Loucy (cell line): Measurements from ENCODE around the gene AIG1.

Experiments used
- EZH2phosphoT487 ChIP-seq: fragments of 200-600 bp; IDR thresholded peaks from 2 replicates; pipeline ENCODE4 v1.6.1; 2018; ENCODE audit warnings: antibody characterized with exemption, mild to moderate bottlenecking, moderate library complexity, borderline replicate concordance
- TF ChIP-seq, protein P1 (sequence below): fragments of 200-600 bp; sonication (generic); conservative IDR thresholded peaks from 2 replicates; pipeline ENCODE4 v1.5.1; 2014; ENCODE audit warnings: mild to moderate bottlenecking, antibody characterized with exemption, low read length

DNA sequence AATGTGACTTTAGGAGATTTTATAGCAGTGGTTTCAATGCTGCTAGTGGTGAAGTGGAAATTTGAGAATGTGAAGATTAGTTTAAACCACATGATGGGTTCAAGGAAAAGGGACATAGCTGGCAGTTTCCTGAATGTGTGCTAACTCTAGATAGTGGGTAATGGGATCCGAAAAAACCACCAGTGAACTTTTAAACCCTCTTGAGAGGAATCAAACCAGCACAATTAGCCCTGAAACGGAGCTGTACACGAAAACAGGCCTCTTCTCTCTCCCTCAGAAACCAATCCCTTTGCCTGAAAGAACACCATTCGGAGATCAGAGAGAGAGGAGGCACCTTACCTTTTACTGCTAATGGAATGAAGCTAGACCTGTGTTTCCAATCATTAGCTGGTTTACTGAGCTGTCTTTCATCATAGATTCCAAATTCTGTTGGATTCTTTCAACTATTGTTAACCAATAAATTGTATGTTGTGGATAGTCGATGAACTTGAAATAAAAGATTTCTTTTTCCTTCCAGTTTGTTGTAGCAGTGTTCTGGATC, 103.9 kb downstream of the AIG1 start:
- TF ChIP-seq, protein P1, sequence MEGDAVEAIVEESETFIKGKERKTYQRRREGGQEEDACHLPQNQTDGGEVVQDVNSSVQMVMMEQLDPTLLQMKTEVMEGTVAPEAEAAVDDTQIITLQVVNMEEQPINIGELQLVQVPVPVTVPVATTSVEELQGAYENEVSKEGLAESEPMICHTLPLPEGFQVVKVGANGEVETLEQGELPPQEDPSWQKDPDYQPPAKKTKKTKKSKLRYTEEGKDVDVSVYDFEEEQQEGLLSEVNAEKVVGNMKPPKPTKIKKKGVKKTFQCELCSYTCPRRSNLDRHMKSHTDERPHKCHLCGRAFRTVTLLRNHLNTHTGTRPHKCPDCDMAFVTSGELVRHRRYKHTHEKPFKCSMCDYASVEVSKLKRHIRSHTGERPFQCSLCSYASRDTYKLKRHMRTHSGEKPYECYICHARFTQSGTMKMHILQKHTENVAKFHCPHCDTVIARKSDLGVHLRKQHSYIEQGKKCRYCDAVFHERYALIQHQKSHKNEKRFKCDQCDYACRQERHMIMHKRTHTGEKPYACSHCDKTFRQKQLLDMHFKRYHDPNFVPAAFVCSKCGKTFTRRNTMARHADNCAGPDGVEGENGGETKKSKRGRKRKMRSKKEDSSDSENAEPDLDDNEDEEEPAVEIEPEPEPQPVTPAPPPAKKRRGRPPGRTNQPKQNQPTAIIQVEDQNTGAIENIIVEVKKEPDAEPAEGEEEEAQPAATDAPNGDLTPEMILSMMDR: no peak
- peak; percentile 62 for TF ChIP-seq EZH2phosphoT487
